ENCODE measurements around the gene CD58.

The CD58 gene

GRCh38 chr1:116485976-116486375, 84.8 kb downstream of the CD58 start:
- no peak for TF ChIP-seq SIN3A (IDR thresholded peaks at IDR 0.05; ENCODE audit: borderline replicate concordance, insufficient read depth, low read length)
- no peak for TF ChIP-seq POLR2AphosphoS5 (IDR thresholded peaks at IDR 0.05; ENCODE audit: low read depth, low read length)
- no peak for TF ChIP-seq FOXP2 (optimal IDR thresholded peaks at IDR 0.05; ENCODE audit: borderline replicate concordance, extremely low read depth, extremely low read length, insufficient read depth)
- TF ChIP-seq TAF1 (IDR thresholded peaks at IDR 0.05; ENCODE audit: borderline replicate concordance, insufficient read depth, low read length): no peak
- TF ChIP-seq REST (IDR thresholded peaks at IDR 0.05; ENCODE audit: insufficient read depth in 1 of 2, low read depth in 2 of 2, low read length in 2 of 2): no peak

- no peak for TF ChIP-seq POLR2AphosphoS5 (IDR thresholded peaks at IDR 0.05; ENCODE audit: low read depth, low read length)
- TF ChIP-seq SIN3A (IDR thresholded peaks at IDR 0.05; ENCODE audit: borderline replicate concordance, insufficient read depth, low read length): no peak
- TF ChIP-seq REST (IDR thresholded peaks at IDR 0.05; ENCODE audit: insufficient read depth in 1 of 2, low read depth in 2 of 2, low read length in 2 of 2): no peak
- TF ChIP-seq FOXP2 (optimal IDR thresholded peaks at IDR 0.05; ENCODE audit: borderline replicate concordance, extremely low read depth, extremely low read length, insufficient read depth): no peak
- TF ChIP-seq TAF1 (IDR thresholded peaks at IDR 0.05; ENCODE audit: borderline replicate concordance, insufficient read depth, low read length): no peak
Measured at GRCh38 chr1:116485071-116485735, 85.6 kb downstream of the CD58 start.

- TF ChIP-seq SIN3A (IDR thresholded peaks at IDR 0.05; ENCODE audit: borderline replicate concordance, insufficient read depth, low read length) (no peak), POLR2AphosphoS5 (IDR thresholded peaks at IDR 0.05; ENCODE audit: low read depth, low read length) (no peak), REST (IDR thresholded peaks at IDR 0.05; ENCODE audit: insufficient read depth in 1 of 2, low read depth in 2 of 2, low read length in 2 of 2) (no peak), FOXP2 (optimal IDR thresholded peaks at IDR 0.05; ENCODE audit: borderline replicate concordance, extremely low read depth, extremely low read length, insufficient read depth) (no peak), TAF1 (IDR thresholded peaks at IDR 0.05; ENCODE audit: borderline replicate concordance, insufficient read depth, low read length) (no peak)
Measured at GRCh38 chr1:116483481-116484309, 87.1 kb downstream of the CD58 start.

DNA sequence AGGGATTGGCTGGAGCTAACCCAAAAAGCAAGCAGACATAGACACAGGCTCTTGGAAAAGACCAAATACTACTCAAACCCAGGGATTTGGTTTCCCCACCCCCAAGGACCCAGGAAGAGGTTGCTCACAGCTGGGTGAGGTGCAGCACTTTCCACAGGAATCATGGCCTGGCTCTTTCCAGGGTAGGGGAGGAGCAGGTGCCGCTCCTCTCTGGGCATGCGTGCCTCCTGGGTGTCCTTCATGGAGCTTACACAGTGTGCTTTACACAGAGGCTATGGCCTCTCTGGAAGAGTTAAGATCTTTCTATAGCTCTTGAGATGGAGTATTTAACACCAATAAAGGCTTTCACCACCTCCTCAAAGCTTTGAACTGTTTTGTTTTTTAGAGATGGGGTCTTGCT, 88.3 kb downstream of the CD58 start:
- TF ChIP-seq REST (IDR thresholded peaks at IDR 0.05; ENCODE audit: insufficient read depth in 1 of 2, low read depth in 2 of 2, low read length in 2 of 2) (no peak), FOXP2 (optimal IDR thresholded peaks at IDR 0.05; ENCODE audit: borderline replicate concordance, extremely low read depth, extremely low read length, insufficient read depth) (no peak), TAF1 (IDR thresholded peaks at IDR 0.05; ENCODE audit: borderline replicate concordance, insufficient read depth, low read length) (no peak), SIN3A (IDR thresholded peaks at IDR 0.05; ENCODE audit: borderline replicate concordance, insufficient read depth, low read length) (no peak), POLR2AphosphoS5 (IDR thresholded peaks at IDR 0.05; ENCODE audit: low read depth, low read length) (no peak)
